Posterior vena cava (tissue), 2 donors: ENCODE results near the gene LCE2C. TPM values are rescaled to one million over a fixed set of nuclear protein-coding genes. Genes with fewer than 3 reads are reported as not detected.

Experiments used
- DNase-seq: peaks from one replicate; pipeline ENCODE4 v3.0.0-alpha.2; 2020; ENCODE audit warnings: low spot score
- intact Hi-C, 2 donors: fragments of 100-400 bp; cut with DNase I; formaldehyde crosslinking; loops; one replicate each; pipeline versions ENCODE4 v1.14.1 to v1.14.2; 2022 to 2023
- total RNA-seq, 2 donors: library from RNA; stranded (reverse); fragmentation: NEBNext Ultra II Directional; extraction: Animal tissue kit (Norgen Biotek cat#: 25700); gene quantifications; one replicate each; pipeline ENCODE4 v1.2.1, GENCODE V29; 2021
- donor health status: DM: yes; HTN: yes; CAD: no.
- donor health status: DM: yes; HTN: yes; CAD: no.

Gene LCE2C
- total RNA-seq, 2 donors from 2014 or later = not detected

DNA sequence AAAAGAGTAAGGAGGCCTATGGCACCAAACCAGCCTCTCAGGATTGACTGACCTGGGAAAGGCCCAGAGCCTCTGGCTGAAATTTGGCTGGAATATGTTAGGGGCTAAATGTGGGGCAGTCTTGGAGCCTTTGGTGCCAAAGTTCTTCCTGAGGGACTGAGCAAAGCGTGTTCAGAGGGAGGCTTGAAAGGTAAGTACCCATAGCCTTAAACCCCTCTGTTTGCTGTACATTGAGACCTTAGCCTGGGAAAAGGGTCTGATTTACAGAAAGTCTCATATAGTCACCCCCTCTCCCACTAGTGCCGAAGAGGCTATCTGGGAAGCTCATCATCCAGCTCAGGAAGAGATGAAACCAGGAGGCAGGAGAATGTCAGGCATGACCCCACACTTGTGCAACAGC, 32.8 kb downstream of the LCE2C start, which contains the start of gene LCE4A:
LCE4A (plus strand) TSS at position 301 of the 400 bp plus-strand sequence. CDS start 916 bp downstream, outside the sequence.
- intact Hi-C loops = no loop called here
- no peak for DNase-seq

DNA sequence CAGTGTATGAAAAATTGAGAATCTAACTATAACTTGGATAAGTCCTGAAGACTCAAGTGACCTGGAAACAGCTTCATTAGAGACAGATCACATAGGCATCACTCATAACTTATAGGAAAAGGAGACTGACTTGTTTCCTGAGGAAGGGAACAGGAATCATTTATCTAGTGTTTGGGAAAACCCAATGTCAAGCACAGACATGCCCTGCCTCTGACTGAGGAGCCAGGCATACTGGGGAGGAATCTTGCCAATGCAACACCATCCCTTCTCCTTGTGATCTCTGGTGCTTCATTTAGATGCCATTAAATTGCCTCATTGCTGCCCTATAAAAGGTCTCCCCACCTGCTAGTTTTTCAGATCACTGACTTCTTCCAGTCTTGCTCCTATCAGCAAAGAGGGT, 43.2 kb downstream of the LCE2C start:
- intact Hi-C loops = no loop called here

DNA sequence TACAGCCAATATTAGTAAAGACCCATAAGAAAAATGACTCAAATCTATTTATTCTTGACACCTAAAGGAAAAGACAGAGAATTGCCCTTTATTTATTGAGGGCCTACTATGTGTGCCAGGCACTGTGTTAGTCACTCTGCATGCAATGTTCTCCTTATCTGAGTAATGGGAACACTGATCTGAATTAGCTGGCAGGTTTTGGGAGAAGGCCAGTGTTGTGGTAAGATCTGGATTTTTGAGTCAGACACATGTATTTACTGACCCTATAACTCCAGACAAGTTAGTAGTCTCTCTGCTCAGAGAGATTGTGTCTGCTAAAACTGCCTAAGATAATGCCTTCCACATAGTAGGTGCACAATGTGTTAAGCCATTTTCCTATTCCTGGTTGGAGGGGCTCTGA, 50.2 kb downstream of the LCE2C start:
- intact Hi-C loops = no loop called here
- no peak for DNase-seq

More for the DNA sequence above, 43.2 kb downstream of the LCE2C start:
- DNase-seq = no peak

Other genes with a start within 250 kb of the LCE2C start
- not detected for gene LCE5A, start 164.5 kb upstream of the LCE2C start, total RNA-seq
- gene CRCT1, start 160.8 kb upstream of the LCE2C start, total RNA-seq = not detected
- not detected for gene LCE3E, start 108.5 kb upstream of the LCE2C start, total RNA-seq
- gene LCE3D, start 94.8 kb upstream of the LCE2C start, total RNA-seq = not detected
- gene LCE3C, start 75.0 kb upstream of the LCE2C start, total RNA-seq = not detected
- not detected for gene LCE3B, start 61.5 kb upstream of the LCE2C start, total RNA-seq
- not detected for gene LCE3A, start 52.2 kb upstream of the LCE2C start, total RNA-seq
- gene LCE2D, start 11.9 kb upstream of the LCE2C start, total RNA-seq = not detected
- not detected for gene LCE2B, start 10.8 kb downstream of the LCE2C start, total RNA-seq
- not detected for gene LCE2A, start 23.1 kb downstream of the LCE2C start, total RNA-seq
- not detected for gene LCE4A, start 32.9 kb downstream of the LCE2C start, total RNA-seq
- not detected for gene KPRP, start 82.7 kb downstream of the LCE2C start, total RNA-seq
- not detected for gene LCE1F, start 99.9 kb downstream of the LCE2C start, total RNA-seq
- gene LCE1E, start 111.0 kb downstream of the LCE2C start, total RNA-seq = not detected
- not detected for gene LCE1D, start 121.4 kb downstream of the LCE2C start, total RNA-seq
- not detected for gene LCE1C, start 131.4 kb downstream of the LCE2C start, total RNA-seq
- not detected for gene LCE1B, start 136.7 kb downstream of the LCE2C start, total RNA-seq
- gene LCE1A, start 152.2 kb downstream of the LCE2C start, total RNA-seq = not detected
- not detected for gene LCE6A, start 167.6 kb downstream of the LCE2C start, total RNA-seq
- not detected for gene LCE7A, start 184.7 kb downstream of the LCE2C start, total RNA-seq
- not detected for gene SMCP, start 203.0 kb downstream of the LCE2C start, total RNA-seq
- gene IVL, start 233.3 kb downstream of the LCE2C start, total RNA-seq = not detected